Measurements from ENCODE around the gene MCRIP2.
A peak's percentile ranks its signal among the peaks of the same experiment; 100 is the strongest.

Gene MCRIP2

GRCh38 chr16:637081-638018, 4.3 kb upstream of the MCRIP2 start:
- DNase-seq (ENCODE audit: insufficient read length, low spot score) (peak; percentile 99), FAIRE-seq (peak; percentile 51)
- TF ChIP-seq POU2F2 (IDR thresholded peaks at IDR 0.05; ENCODE audit: low read depth, low read length) = no peak
- no peak for TF ChIP-seq POLR2A (IDR thresholded peaks at IDR 0.05; ENCODE audit: low read depth, low read length)
- no peak for TF ChIP-seq POLR2AphosphoS5 (IDR thresholded peaks at IDR 0.05; ENCODE audit: low read depth, low read length)
- TF ChIP-seq SPI1 (IDR thresholded peaks at IDR 0.05; ENCODE audit: low read depth, low read length) = no peak
- no peak for TF ChIP-seq TAF1 (IDR thresholded peaks at IDR 0.05; ENCODE audit: low read depth, low read length)
- TF ChIP-seq PAX5 (IDR thresholded peaks at IDR 0.05; ENCODE audit: insufficient read depth, low read length, severe bottlenecking) = no peak

- FAIRE-seq (no peak), DNase-seq (ENCODE audit: insufficient read length, low spot score) (no peak)
- TF ChIP-seq SPI1 (IDR thresholded peaks at IDR 0.05; ENCODE audit: low read depth, low read length) = no peak
- no peak for TF ChIP-seq TAF1 (IDR thresholded peaks at IDR 0.05; ENCODE audit: low read depth, low read length)
- no peak for TF ChIP-seq POLR2A (IDR thresholded peaks at IDR 0.05; ENCODE audit: low read depth, low read length)
- TF ChIP-seq POLR2AphosphoS5 (IDR thresholded peaks at IDR 0.05; ENCODE audit: low read depth, low read length) = no peak
- TF ChIP-seq PAX5 (IDR thresholded peaks at IDR 0.05; ENCODE audit: insufficient read depth, low read length, severe bottlenecking) = no peak
- TF ChIP-seq POU2F2 (IDR thresholded peaks at IDR 0.05; ENCODE audit: low read depth, low read length) = no peak
Measured at GRCh38 chr16:638034-638543, 3.5 kb upstream of the MCRIP2 start.

DNA sequence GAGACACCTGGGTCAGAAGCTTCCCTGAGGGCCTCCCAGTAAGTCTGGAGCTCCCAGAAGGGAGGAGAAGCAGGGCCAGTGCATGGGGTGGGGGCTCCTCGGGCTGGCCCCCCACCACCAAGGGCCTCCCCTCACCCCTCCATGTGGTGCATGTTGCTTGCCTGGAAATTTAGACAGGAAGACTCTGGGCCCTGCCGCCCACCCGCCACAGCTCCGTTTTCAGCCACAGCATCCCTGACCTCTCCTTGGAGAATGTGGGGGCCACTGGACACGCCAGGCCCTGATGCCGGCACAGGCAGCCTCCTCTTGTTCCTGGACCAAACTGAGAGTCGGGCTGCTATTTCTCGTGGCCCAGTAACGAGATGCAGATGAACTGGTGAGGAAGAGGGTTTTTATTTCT, 2.8 kb upstream of the MCRIP2 start:
- no peak for FAIRE-seq
- TF ChIP-seq TAF1 (IDR thresholded peaks at IDR 0.05; ENCODE audit: low read depth, low read length) (no peak), PAX5 (IDR thresholded peaks at IDR 0.05; ENCODE audit: insufficient read depth, low read length, severe bottlenecking) (no peak), POU2F2 (IDR thresholded peaks at IDR 0.05; ENCODE audit: low read depth, low read length) (no peak), SPI1 (IDR thresholded peaks at IDR 0.05; ENCODE audit: low read depth, low read length) (no peak), POLR2A (IDR thresholded peaks at IDR 0.05; ENCODE audit: low read depth, low read length) (no peak), POLR2AphosphoS5 (IDR thresholded peaks at IDR 0.05; ENCODE audit: low read depth, low read length) (no peak)

GRCh38 chr16:640614-641013, 1.0 kb upstream of the MCRIP2 start:
- TF ChIP-seq POLR2A (IDR thresholded peaks at IDR 0.05; ENCODE audit: low read depth, low read length) (no peak), SPI1 (IDR thresholded peaks at IDR 0.05; ENCODE audit: low read depth, low read length) (no peak), PAX5 (IDR thresholded peaks at IDR 0.05; ENCODE audit: insufficient read depth, low read length, severe bottlenecking) (no peak), POU2F2 (IDR thresholded peaks at IDR 0.05; ENCODE audit: low read depth, low read length) (no peak), POLR2AphosphoS5 (IDR thresholded peaks at IDR 0.05; ENCODE audit: low read depth, low read length) (no peak), TAF1 (IDR thresholded peaks at IDR 0.05; ENCODE audit: low read depth, low read length) (no peak)
- FAIRE-seq (no peak), DNase-seq (ENCODE audit: insufficient read length, low spot score) (no peak)

More for the DNA sequence above, 2.8 kb upstream of the MCRIP2 start:
- no peak for DNase-seq (ENCODE audit: insufficient read length, low spot score)

DNA sequence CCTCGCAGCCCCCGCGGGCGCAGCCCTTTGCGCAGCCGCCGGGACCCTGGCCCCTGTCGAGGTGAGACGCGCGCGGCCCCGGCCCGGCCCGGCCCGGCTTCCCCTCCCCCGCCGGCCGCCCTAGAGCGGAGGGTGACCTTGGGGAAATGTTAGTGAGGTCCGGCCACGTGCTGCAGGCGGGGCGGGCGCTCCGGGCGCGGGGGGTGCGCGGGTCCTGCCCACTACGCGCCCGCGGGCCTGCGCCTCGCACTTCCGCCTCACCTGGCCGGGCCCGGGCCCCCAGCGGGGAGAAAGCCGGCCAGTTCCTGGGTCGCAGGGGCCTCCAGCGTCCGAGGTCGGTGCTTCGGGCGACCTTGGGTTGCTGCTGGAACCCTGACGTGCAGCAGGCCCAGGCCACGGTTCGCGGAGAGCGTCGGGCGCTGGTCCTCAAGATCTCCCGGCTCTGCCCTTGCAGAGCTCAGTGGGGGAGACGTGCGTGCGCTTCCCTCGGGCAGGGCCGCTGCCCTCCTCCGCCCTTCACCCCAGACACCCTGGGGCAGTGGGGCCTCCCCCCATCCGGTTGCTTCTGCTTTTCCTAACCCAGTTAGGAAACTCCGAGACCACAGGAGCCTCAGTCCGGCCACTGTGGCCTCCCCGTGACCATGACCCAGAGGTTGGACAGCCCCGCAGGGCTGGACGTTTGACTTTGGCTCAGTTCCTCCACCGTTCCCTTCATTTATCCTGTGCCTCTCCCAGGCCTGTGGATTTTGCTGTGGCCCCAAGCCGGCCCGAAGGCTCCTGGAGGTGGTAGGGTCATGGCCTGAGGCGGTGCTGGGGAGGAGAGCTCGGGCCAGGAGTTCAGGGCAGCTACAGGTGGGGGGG, 791 bp downstream of the MCRIP2 start:
- FAIRE-seq (peak; percentile 90), DNase-seq (ENCODE audit: insufficient read length, low spot score) (peak; percentile 67)
- TF ChIP-seq SPI1 (IDR thresholded peaks at IDR 0.05; ENCODE audit: low read depth, low read length) = peak; percentile 20; the same call in 1 of the 2 replicates
- TF ChIP-seq POLR2A (IDR thresholded peaks at IDR 0.05; ENCODE audit: low read depth, low read length) = no peak

DNA sequence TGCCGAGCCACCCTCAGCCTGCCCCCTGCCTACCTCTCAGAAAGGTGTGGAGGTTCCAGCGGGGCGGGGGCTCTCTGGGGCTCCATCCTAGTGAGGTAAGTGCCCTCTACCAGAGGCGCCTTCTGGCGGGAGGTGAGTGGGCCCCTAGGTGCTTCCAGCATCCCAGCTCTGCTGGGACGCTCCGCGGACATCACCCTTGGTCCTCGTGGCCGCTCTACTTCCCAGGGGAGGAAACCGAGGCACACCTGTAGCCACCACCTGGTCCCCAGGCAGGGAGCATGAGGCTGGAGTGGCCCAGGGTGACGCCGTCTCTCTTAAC, 1.4 kb downstream of the MCRIP2 start:
- DNase-seq (ENCODE audit: insufficient read length, low spot score) (no peak), FAIRE-seq (no peak)

GRCh38 chr16:644556-644955, 2.9 kb downstream of the MCRIP2 start:
- FAIRE-seq (no peak), DNase-seq (ENCODE audit: insufficient read length, low spot score) (no peak)
- no peak for TF ChIP-seq PAX5 (IDR thresholded peaks at IDR 0.05; ENCODE audit: insufficient read depth, low read length, severe bottlenecking)
- TF ChIP-seq TAF1 (IDR thresholded peaks at IDR 0.05; ENCODE audit: low read depth, low read length) = no peak
- no peak for TF ChIP-seq POU2F2 (IDR thresholded peaks at IDR 0.05; ENCODE audit: low read depth, low read length)
- no peak for TF ChIP-seq POLR2AphosphoS5 (IDR thresholded peaks at IDR 0.05; ENCODE audit: low read depth, low read length)
- TF ChIP-seq POLR2A (IDR thresholded peaks at IDR 0.05; ENCODE audit: low read depth, low read length) = no peak
- TF ChIP-seq SPI1 (IDR thresholded peaks at IDR 0.05; ENCODE audit: low read depth, low read length) = no peak

More for the DNA sequence above, 1.4 kb downstream of the MCRIP2 start:
- TF ChIP-seq SPI1 (IDR thresholded peaks at IDR 0.05; ENCODE audit: low read depth, low read length) = no peak
- TF ChIP-seq PAX5 (IDR thresholded peaks at IDR 0.05; ENCODE audit: insufficient read depth, low read length, severe bottlenecking) = no peak
- TF ChIP-seq POLR2A (IDR thresholded peaks at IDR 0.05; ENCODE audit: low read depth, low read length) = no peak
- TF ChIP-seq TAF1 (IDR thresholded peaks at IDR 0.05; ENCODE audit: low read depth, low read length) = no peak
- no peak for TF ChIP-seq POLR2AphosphoS5 (IDR thresholded peaks at IDR 0.05; ENCODE audit: low read depth, low read length)
- no peak for TF ChIP-seq POU2F2 (IDR thresholded peaks at IDR 0.05; ENCODE audit: low read depth, low read length)

GRCh38 chr16:645852-646678, 4.4 kb downstream of the MCRIP2 start:
- no peak for DNase-seq (ENCODE audit: insufficient read length, low spot score)
- FAIRE-seq = no peak
- TF ChIP-seq TAF1 (IDR thresholded peaks at IDR 0.05; ENCODE audit: low read depth, low read length) (no peak), POU2F2 (IDR thresholded peaks at IDR 0.05; ENCODE audit: low read depth, low read length) (no peak), POLR2AphosphoS5 (IDR thresholded peaks at IDR 0.05; ENCODE audit: low read depth, low read length) (no peak), SPI1 (IDR thresholded peaks at IDR 0.05; ENCODE audit: low read depth, low read length) (no peak), POLR2A (IDR thresholded peaks at IDR 0.05; ENCODE audit: low read depth, low read length) (no peak), PAX5 (IDR thresholded peaks at IDR 0.05; ENCODE audit: insufficient read depth, low read length, severe bottlenecking) (no peak)
